Umbilical cord (tissue), 2 donors: ENCODE results near the gene ARHGAP32. TPM values are rescaled to one million over a fixed set of nuclear protein-coding genes. Genes with fewer than 3 reads are reported as not detected.

Experiments used
- DNase-seq: peaks from one replicate; pipeline ENCODE4 v3.0.0-alpha.2; 2015; ENCODE audit warnings: low spot score
- total RNA-seq: library from RNA; depleted of rRNA; stranded (reverse); fragments of >200 nt; gene quantifications from one replicate; pipeline ENCODE4 v1.2.3, GENCODE V29; 2014; ENCODE audit warnings: low replicate concordance; ENCODE audit not compliant: insufficient read depth

Gene ARHGAP32
- total RNA-seq, 1 donor from 2014 or later = 6.0 TPM

DNA sequence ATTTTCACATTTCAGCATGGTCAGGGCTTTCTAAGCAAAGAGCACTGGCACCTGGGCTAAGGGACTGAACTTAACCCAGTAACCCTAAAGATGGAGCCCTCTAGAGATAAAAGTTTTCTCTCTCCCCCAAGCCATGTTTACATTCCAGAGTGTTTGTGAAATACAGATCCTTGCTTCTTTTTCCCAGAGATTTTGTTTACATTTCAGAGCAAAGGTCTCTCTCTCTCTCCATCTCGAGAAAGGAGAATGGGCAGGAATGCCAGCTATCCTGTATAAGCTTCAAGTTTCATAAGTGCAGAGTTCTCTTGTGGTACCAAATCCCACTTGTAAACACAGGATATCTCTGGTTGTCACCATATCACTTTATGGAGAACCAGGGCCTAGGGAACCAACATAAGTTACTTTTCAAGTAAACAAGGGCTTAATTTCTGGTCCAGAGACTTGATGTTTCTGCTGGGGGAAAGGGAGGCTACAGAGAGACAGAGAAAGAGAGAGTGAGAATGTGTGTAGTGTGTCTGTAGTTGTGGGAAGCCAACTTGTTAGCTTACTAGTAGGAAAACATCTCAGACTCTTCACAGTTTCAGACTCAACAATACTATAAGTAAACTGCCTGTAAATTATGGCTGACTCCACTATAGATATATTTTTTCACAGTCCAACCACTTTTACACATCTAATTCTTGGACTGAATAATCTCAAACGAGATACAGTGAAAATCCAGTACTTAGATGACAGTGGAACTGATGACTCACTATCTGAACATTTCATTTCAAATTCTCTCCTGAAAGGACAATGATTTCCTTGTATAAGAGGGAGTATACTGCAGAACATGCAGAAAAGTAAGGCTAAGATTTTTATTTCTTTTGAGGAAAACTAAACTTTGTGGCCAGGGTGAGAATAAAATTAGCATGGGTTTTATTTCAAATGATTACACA, 76.2 kb downstream of the ARHGAP32 start:
- peak; percentile 43 for DNase-seq

GRCh38 chr11:129109701-129110100, 82.4 kb downstream of the ARHGAP32 start:
- DNase-seq = no peak

DNA sequence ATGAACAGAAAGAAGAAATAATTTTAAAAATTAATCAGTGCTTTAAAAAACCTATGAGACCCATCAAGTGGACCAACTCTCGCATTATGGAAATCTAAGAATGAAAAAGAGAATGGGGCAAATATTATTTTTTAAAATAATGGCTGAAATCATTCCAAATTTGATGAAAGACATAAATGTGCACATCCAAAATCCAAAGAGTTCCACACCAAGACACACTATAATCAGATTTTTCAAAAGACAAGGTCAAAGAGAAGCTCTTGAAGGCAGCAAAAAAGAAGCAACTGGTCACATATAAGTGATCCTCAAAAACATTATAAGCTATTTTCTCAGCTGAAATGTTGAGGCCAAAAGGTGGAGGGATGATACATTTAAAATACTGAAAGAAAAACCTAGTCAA, 85.3 kb downstream of the ARHGAP32 start:
- DNase-seq = no peak

DNA sequence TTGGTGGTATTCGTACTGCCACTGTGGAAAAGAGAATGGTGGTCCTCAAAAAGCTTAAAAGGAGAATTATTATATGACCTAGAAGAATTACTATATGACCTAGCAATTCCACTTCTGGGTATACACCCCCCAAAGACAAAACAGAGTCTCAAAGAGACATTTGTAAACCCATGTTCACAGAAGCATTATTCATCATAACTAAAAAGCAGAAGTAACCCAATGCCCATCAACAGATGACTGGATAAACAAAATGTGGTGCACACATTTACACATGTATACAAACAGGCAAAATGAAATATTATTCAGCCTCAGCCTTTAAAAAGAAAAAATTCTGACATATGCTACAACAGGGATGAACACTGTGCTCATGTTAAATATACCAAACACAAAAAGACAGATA, 89.4 kb downstream of the ARHGAP32 start:
- DNase-seq = no peak

GRCh38 chr11:129102225-129102624, 89.9 kb downstream of the ARHGAP32 start:
- no peak for DNase-seq

DNA sequence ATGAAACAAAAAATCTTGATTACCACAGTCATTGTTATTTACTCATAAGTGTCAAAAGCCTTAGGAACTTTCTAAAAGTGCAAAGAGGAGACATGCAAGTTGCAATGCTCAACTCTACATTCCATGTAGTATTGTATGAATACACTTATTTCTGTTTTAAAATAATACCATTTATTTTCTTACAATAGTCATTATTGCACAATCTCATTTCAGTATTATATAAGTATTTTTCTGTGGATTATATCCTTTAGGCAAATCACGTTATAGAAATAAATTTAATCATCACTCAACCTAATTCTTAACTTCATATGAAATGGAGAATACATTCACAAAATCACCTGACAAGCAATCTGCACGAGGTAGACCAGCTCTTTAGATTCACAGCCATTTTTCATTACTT, 98.8 kb downstream of the ARHGAP32 start:
- DNase-seq = no peak

DNA sequence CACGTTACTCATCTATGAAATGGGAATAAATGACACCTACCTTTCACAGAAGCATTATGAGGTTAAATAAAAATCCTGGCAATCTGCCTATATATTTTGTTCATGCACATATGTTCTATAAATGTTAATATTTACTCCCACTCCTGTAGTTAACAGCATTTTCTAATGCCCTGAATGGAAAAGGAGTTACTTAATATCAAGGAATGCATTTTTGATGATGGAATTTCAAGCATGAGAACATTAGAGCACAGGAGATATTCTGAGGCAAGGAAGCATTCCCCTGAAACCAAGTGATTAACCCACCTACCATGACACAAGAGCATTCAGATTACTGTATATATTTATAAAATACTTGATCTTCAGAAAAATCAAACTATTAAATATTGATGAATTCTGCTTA, 102.1 kb downstream of the ARHGAP32 start:
- DNase-seq = no peak

GRCh38 chr11:129089279-129089678, 102.8 kb downstream of the ARHGAP32 start:
- DNase-seq = no peak

GRCh38 chr11:129086976-129087375, 105.1 kb downstream of the ARHGAP32 start:
- no peak for DNase-seq

- no peak for DNase-seq
Measured at GRCh38 chr11:129077191-129077590, 114.9 kb downstream of the ARHGAP32 start.

DNA sequence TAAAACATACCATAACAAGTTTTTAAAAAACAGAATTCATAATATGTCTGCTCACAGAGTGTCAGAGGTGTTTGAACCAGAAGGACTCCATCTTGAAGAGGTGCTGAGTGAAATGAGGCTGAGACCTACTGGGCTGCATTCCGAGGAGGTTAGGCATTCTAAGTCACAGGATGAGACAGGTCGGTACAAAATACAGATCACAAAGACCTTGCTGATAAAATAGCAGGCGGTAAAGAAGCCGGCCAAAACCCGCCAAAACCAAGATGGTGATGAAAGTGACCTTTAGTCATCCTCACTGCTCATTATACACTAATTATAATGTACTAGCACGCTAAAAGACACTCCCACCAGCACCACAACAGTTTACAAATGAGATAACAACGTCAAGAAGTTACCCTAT, 116.4 kb downstream of the ARHGAP32 start:
- DNase-seq = peak; percentile 17

DNA sequence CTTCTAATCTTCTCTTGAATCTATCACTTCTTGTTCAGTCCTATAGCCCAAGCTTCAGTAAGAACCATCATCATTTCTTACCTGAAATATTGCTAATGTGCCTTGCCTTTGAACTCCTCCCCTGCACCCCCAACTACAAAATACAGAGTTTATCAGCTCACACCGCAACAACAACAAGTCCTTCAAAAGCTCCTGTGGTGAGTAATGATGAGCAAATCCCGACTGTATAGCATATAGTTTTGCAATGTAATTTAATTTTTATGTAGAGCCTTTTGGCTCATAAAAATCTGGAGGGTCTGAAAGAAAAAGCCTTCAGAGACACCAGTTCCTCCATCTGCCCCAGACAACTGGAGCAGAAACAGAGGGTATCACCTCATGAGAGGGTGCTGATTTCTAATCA, 124.7 kb downstream of the ARHGAP32 start:
- DNase-seq = no peak

DNA sequence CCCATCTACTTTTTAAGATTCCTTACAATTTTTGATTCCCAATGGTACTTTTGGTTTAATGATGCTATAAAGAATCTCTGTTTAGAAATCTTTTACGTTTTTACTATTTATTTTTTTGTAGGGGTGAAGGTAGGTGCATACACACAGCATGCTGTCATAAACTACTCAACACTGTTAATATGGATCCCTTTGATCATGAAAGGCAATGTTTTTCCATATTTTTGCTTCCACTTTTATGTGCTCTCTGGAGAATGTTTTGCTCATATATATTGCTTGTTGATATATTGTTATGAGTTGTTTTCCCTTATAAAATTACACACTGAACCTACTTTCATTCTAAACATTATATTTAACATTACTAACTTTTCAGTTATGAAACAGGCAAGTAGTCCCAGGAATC, 125.9 kb downstream of the ARHGAP32 start:
- no peak for DNase-seq

GRCh38 chr11:129063118-129063517, 129.0 kb downstream of the ARHGAP32 start:
- DNase-seq = no peak

DNA sequence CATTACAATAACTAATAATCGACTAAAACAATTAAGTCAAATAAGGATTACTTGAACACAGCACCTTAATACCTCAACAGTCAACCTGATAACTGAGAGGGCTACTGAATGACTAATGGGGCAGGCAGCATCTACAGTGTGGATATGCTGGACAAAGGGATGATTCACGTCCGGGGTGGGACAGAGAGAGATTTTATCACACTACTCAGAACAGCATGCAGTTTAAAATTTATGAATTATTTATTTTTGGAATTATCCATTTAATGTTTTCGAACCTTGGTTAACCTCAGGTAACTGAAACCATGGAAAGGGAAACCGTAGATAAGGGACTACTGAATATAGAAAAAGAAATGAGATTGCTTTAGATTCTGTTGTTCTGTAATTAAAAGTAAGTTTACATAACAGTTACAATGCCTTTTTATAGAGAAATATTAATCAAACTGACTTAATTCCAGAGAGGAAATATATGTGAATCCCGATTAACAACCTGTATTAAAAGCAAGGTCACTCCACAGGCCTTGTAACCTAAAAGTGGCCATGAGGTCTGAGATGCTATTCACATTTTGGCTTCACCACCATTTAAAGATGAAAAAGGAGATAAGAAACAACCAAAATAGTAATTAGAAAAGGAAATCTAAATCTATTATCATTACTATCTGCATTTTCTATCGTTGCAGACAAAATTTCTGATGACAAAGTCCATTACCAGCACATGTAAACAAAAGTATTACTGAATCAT, 130.5 kb downstream of the ARHGAP32 start:
- DNase-seq = no peak

DNA sequence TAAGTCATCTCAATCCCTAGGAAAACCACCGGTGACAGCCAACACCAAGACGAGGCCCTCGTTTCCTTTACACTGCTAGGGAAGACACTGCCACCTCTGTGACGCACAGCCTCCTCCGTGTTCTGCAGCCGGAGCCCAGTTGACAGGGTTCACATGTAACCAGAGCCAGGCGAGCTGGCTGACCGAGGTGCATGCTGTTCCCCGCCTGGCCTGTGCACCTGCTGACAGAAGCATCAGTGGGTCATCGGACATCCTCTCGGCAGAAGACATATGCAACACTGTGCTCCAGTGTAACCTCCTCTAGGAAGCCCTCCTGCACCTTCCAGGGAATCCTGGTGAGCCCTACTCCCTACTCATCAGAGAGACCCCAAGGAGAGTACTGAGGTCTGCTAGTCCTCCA, 135.2 kb downstream of the ARHGAP32 start:
- no peak for DNase-seq

DNA sequence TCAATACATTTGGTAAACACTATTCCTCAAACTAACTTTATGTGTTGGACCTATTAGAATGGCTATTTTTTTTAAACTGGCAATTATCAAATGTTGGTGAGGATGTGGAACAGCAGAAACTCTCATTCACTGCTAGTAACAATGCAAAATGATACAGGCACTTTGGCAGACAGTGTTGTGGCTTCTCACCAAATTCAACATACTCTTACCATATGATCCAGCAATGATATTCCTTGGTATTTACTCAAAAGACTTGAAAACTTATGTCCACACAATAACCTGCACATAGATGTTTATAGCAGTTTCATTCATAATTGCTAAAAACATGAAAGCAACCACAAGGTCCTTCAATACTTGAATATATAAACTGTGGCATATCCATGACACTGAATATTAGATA, 136.9 kb downstream of the ARHGAP32 start:
- DNase-seq = no peak

GRCh38 chr11:129048911-129049310, 143.2 kb downstream of the ARHGAP32 start:
- peak; percentile 56 for DNase-seq

- DNase-seq = no peak
Measured at GRCh38 chr11:129045150-129045549, 147.0 kb downstream of the ARHGAP32 start.

DNA sequence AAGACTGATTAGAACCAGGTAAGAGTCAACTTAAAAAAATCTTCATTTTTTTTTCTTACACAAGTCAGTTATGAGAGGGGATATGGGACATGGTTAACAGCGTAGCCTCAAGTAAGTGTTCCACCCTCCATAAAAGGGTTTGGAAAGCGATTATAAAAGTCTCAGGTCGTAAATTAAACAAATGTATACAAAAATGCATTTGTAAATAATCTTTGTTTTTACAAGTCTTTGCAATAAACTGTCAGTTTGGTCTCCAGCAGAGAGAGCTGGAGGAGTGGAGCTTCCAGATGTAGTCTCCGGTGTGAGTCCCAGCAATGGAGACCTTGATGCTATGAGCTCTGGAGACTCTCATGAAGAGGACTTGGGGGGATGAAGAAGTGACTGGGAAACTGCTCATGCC, 149.6 kb downstream of the ARHGAP32 start:
- DNase-seq = no peak

GRCh38 chr11:129041611-129042018, 150.5 kb downstream of the ARHGAP32 start:
- DNase-seq = no peak

GRCh38 chr11:129040934-129041333, 151.2 kb downstream of the ARHGAP32 start:
- DNase-seq = no peak

GRCh38 chr11:129035244-129035643, 156.9 kb downstream of the ARHGAP32 start:
- no peak for DNase-seq
